OCI-LY1 (cell line): ENCODE results near the gene SLC4A5.

ENCODE experiments used
- EZH2 ChIP-seq: fragments of 200-600 bp; sonication (generic), shearing (Covaris generic); IDR thresholded peaks from 2 replicates; pipeline ENCODE4 v1.8.0; 2017; ENCODE audit warnings: borderline replicate concordance, mixed run types, mild to moderate bottlenecking, antibody characterized with exemption, low read length, moderate library complexity, mixed read lengths
- TF ChIP-seq, protein P1 (sequence below): fragments of 200-600 bp; sonication (generic), shearing (Covaris generic); IDR thresholded peaks from 2 replicates; pipeline ENCODE4 v1.5.1; 2017; ENCODE audit warnings: mild to moderate bottlenecking, antibody characterized with exemption, low read length, moderate library complexity, mixed read lengths

DNA sequence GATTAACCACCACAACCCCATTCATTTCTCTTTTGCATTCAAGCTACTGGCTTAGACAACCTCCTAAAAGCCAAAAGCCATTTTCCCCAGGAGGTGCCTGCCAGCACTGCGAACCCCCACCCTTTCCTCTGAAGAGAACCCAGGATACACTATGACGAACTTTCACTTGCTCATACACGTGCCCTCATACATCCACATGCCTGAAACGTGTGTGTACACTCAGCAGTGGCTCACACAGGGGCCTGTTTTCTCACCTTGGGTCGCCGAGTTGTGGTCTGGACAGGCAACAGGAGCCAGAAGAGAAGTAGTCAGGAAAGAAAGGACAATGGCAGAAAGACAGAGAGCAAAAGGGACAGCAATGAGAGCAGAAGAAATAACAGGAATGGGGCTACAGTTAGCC lies 29.5 kb upstream of the SLC4A5 start:
- TF ChIP-seq, protein P1, sequence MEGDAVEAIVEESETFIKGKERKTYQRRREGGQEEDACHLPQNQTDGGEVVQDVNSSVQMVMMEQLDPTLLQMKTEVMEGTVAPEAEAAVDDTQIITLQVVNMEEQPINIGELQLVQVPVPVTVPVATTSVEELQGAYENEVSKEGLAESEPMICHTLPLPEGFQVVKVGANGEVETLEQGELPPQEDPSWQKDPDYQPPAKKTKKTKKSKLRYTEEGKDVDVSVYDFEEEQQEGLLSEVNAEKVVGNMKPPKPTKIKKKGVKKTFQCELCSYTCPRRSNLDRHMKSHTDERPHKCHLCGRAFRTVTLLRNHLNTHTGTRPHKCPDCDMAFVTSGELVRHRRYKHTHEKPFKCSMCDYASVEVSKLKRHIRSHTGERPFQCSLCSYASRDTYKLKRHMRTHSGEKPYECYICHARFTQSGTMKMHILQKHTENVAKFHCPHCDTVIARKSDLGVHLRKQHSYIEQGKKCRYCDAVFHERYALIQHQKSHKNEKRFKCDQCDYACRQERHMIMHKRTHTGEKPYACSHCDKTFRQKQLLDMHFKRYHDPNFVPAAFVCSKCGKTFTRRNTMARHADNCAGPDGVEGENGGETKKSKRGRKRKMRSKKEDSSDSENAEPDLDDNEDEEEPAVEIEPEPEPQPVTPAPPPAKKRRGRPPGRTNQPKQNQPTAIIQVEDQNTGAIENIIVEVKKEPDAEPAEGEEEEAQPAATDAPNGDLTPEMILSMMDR, result no peak
- TF ChIP-seq EZH2, result no peak
